Endothelial cell of umbilical vein (primary cell): Measurements from ENCODE around the gene CLIC3. TPM values are rescaled to one million over a fixed set of nuclear protein-coding genes. Genes with fewer than 3 reads are reported as not detected.

Experiments
- BruUV-seq: library from RNA; stranded (reverse); fragments of 400-500 nt; replicated peaks from 2 replicates; lab custom pipeline; 2021; lab: Mats Ljungman, UMichigan
- CTCF ChIA-PET: fragments of 300-600, 350-600 bp; sonication (Branson Sonifier 250); formaldehyde crosslinking; loops from one replicate; lab custom pipeline; 2021; ENCODE audit warnings: antibody characterized with exemption, inconsistent platforms; lab: Charles Lee
- POLR2A ChIA-PET: fragments of 300-600, 350-600 bp; sonication (Branson Sonifier 250); formaldehyde crosslinking; loops from one replicate; lab custom pipeline; 2021; ENCODE audit warnings: antibody characterized with exemption, inconsistent platforms; lab: Charles Lee
- DNase-seq: peaks from one replicate; pipeline ENCODE4 v3.0.0-alpha.2; 2011; ENCODE audit warnings: low read depth, low spot score
- FAIRE-seq: peaks from 2 replicates; lab custom pipeline; 2011; peaks lifted over from hg19 to GRCh38; lab: Jason Lieb, UNC
- H2AFZ ChIP-seq: 2 replicates; pipeline ENCODE4 v1.6.0; 2012; ENCODE audit warnings: low read depth, low read length, control low read depth, inconsistent platforms
- H3K27ac ChIP-seq: 2 replicates; pipeline ENCODE4 v1.5.1; 2011; ENCODE audit warnings: low read depth, mild to moderate bottlenecking, control low read depth, low read length, moderate library complexity; ENCODE audit not compliant: insufficient read depth
- H3K27me3 ChIP-seq, 2 experiments: 2 replicates each; pipeline versions ENCODE4 v1.6.0 to v1.6.1; 2011; ENCODE audit warnings: low read length in 2 of 2, mixed read lengths in 1 of 2; ENCODE audit not compliant: control insufficient read depth in 2 of 2, insufficient read depth in 2 of 2
- H3K36me3 ChIP-seq, 2 experiments: 2 replicates in 1 of 2; 3 replicates in 1 of 2; pipeline ENCODE4 v1.5.1; 2011; ENCODE audit warnings: low read length in 2 of 2, mild to moderate bottlenecking in 1 of 2, moderate library complexity in 1 of 2; ENCODE audit not compliant: control insufficient read depth in 2 of 2, insufficient read depth in 2 of 2; ENCODE audit errors: extremely low read depth in 1 of 2
- H3K4me1 ChIP-seq: 3 replicates; pipeline ENCODE4 v1.5.1; 2011; ENCODE audit warnings: mild to moderate bottlenecking, low read length; ENCODE audit not compliant: control insufficient read depth, insufficient read depth; ENCODE audit errors: extremely low read depth
- H3K4me2 ChIP-seq: 2 replicates; pipeline ENCODE4 v1.6.1; 2011; ENCODE audit warnings: low read length, control low read depth, mixed read lengths; ENCODE audit not compliant: insufficient read depth
- H3K4me3 ChIP-seq, 3 experiments: fragments of 200-600 bp in 1 of 3; sonication (generic), shearing (Covaris generic) in 1 of 3; replicated peaks in 1 of 3; 2 replicates each; pipeline ENCODE4 v1.5.1; 2011 to 2016; ENCODE audit warnings: control low read depth in 3 of 3, low read length in 3 of 3, mild to moderate bottlenecking in 2 of 3, inconsistent platforms in 1 of 3, low read depth in 1 of 3, moderate library complexity in 1 of 3; ENCODE audit not compliant: insufficient read depth in 1 of 3
- H3K79me2 ChIP-seq: 2 replicates; pipeline ENCODE4 v1.6.0; 2012; ENCODE audit warnings: low read length, inconsistent platforms; ENCODE audit not compliant: control insufficient read depth, insufficient read depth
- H3K9ac ChIP-seq: replicated peaks from 2 replicates; pipeline ENCODE3; 2011; ENCODE audit warnings: low read length, control low read depth; ENCODE audit not compliant: insufficient read depth; ENCODE audit errors: extremely low read depth
- H3K9me1 ChIP-seq: replicated peaks from 3 replicates; pipeline ENCODE4 v1.6.0; 2011; ENCODE audit warnings: mild to moderate bottlenecking, low read length; ENCODE audit not compliant: control insufficient read depth, insufficient read depth; ENCODE audit errors: extremely low read depth
- H3K9me3 ChIP-seq: replicated peaks from 2 replicates; pipeline ENCODE4 v1.5.1; 2012; ENCODE audit warnings: low read length, inconsistent platforms; ENCODE audit not compliant: control insufficient read depth, insufficient read depth
- H4K20me1 ChIP-seq: replicated peaks from 2 replicates; pipeline ENCODE3; 2011; ENCODE audit warnings: mild to moderate bottlenecking, low read length; ENCODE audit not compliant: control insufficient read depth, insufficient read depth; ENCODE audit errors: extremely low read depth
- CTCF ChIP-seq, 2 donors: IDR thresholded peaks; 1 replicate in 1 of 2; 2 replicates in 1 of 2; pipeline ENCODE4 v1.5.1; 2011; ENCODE audit warnings: low read length in 2 of 2, mild to moderate bottlenecking in 2 of 2, moderate library complexity in 2 of 2, control low read depth in 1 of 2, inconsistent platforms in 1 of 2, low read depth in 1 of 2; ENCODE audit not compliant: insufficient read depth in 1 of 2; ENCODE audit errors: extremely low read depth in 1 of 2
- EZH2 ChIP-seq: IDR thresholded peaks from 2 replicates; pipeline ENCODE4 v1.6.1; 2012; ENCODE audit warnings: borderline replicate concordance, low read depth, mild to moderate bottlenecking, moderate library complexity, low read length, inconsistent platforms; ENCODE audit not compliant: severe bottlenecking
- FOS ChIP-seq: IDR thresholded peaks from 2 replicates; pipeline ENCODE4 v1.6.1; 2011; ENCODE audit warnings: mild to moderate bottlenecking, low read length, moderate library complexity, borderline replicate concordance; ENCODE audit not compliant: insufficient read depth
- GATA2 ChIP-seq: IDR thresholded peaks from 2 replicates; pipeline ENCODE4 v1.7.0; 2011; ENCODE audit warnings: low read depth, mild to moderate bottlenecking, moderate library complexity, mixed read lengths, low read length; ENCODE audit not compliant: insufficient read length, insufficient read depth
- MAX ChIP-seq: IDR thresholded peaks from 2 replicates; pipeline ENCODE4 v1.6.1; 2011; ENCODE audit not compliant: insufficient read depth, insufficient read length
- POLR2A ChIP-seq: IDR thresholded peaks from 2 replicates; pipeline ENCODE4 v1.6.1; 2012; ENCODE audit warnings: low read depth, mild to moderate bottlenecking, control low read depth, low read length
- POLR2AphosphoS5 ChIP-seq: IDR thresholded peaks from 2 replicates; pipeline ENCODE4 v1.6.1; 2012; ENCODE audit warnings: low read depth, mild to moderate bottlenecking, control low read depth, low read length, moderate library complexity; ENCODE audit not compliant: insufficient read depth
- dilution Hi-C: fragments of 300-500 bp; cut with MboI; formaldehyde crosslinking; loops from one replicate; pipeline ENCODE4 v1.15.0; 2019; ENCODE audit warnings: low sequenced_read_pairs; ENCODE audit not compliant: extremely low pct_ligation_motif_present
- intact Hi-C: fragments of 100-400 bp; cut with micrococcal nuclease; formaldehyde crosslinking; loops from one replicate; pipeline ENCODE4 v1.10.0; 2022
- polyA plus RNA-seq, 4 experiments: library from polyadenylated mRNA; depleted of rRNA in 3 of 4; stranded (reverse) in 3 of 4; unstranded in 1 of 4; fragments of >200 nt; gene quantifications; 2 replicates each; pipeline versions ENCODE4 v1.2.1 to v1.2.3, GENCODE V29; 2011 to 2012; ENCODE audit warnings: missing spikeins in 1 of 4
- total RNA-seq: library from RNA; stranded (reverse); gene quantifications from 2 replicates; pipeline ENCODE4 v1.2.3, GENCODE V29; 2021

CLIC3 gene
- total and polyA plus RNA-seq, 2 donors (not counting 3 experiments of a cell fraction or from before 2014, with no cell fraction given): 2.3 TPM; not detected in 1

GRCh38 chr9:136969150-136969549 lies 27.2 kb downstream of the CLIC3 start:
- intact Hi-C loops (no loop called here), dilution Hi-C loops (no loop called here)
- DNase-seq: no peak
- ChIA-PET POLR2A (no interaction called here), CTCF (interaction anchor here (1.3 to 1.7 kb wide), 2 partner anchors 60 to 65 kb away, joined by 3 to 5 read pairs; no protein-coding TSS in a partner anchor)
- no peaks in the 10 kb centered on the region for H3K4me1 ChIP-seq
- no peaks in the 10 kb centered on the region for H3K27me3 ChIP-seq
- no peak overlapping the region for H3K27ac ChIP-seq
- no peak overlapping the region for H3K9ac ChIP-seq
- no peaks in the 10 kb centered on the region for H4K20me1 ChIP-seq
- no peaks in the 10 kb centered on the region for H3K79me2 ChIP-seq
- H3K4me3 ChIP-seq: no peak overlapping the region
- TF ChIP-seq POLR2A: no peak
- no peak for TF ChIP-seq GATA2
- TF ChIP-seq MAX: no peak
- no peak for TF ChIP-seq FOS
- TF ChIP-seq POLR2AphosphoS5: no peak
- no peak for TF ChIP-seq CTCF (IDR thresholded peaks at IDR 0.05; ENCODE audit: extremely low read depth in 1 of 2, insufficient read depth in 1 of 2, low read depth in 1 of 2, low read length in 2 of 2)
- no peak for TF ChIP-seq EZH2
- no peaks in the 10 kb centered on the region for H3K36me3 ChIP-seq
- no peak overlapping the region for H3K4me2 ChIP-seq
- H2AFZ ChIP-seq: no peak overlapping the region
- BruUV-seq: no TSS peak
- no peaks in the 10 kb centered on the region for H3K9me3 ChIP-seq
- no peak for FAIRE-seq
- no peaks in the 10 kb centered on the region for H3K9me1 ChIP-seq
